Mesodermal cell (in vitro differentiated cells): ENCODE data around the gene ATPAF1.

Source experiments
- H3K27ac ChIP-seq: 2 replicates; pipeline ENCODE4 v1.7.0; 2013; ENCODE audit warnings: mild to moderate bottlenecking, low read depth, low read length, moderate library complexity; ENCODE audit not compliant: severe bottlenecking
- H3K36me3 ChIP-seq: 2 replicates; pipeline ENCODE4 v1.7.1; 2013; ENCODE audit warnings: mild to moderate bottlenecking, low read length, moderate library complexity; ENCODE audit not compliant: control insufficient read depth, insufficient read depth
- H3K4me1 ChIP-seq: one replicate; pipeline ENCODE4 v1.7.1; 2013; ENCODE audit warnings: mild to moderate bottlenecking, low read length; ENCODE audit not compliant: insufficient read depth, control insufficient read depth, poor library complexity, severe bottlenecking
- H3K4me3 ChIP-seq: 2 replicates; pipeline ENCODE4 v1.7.0; 2013; ENCODE audit warnings: low read length, control low read depth, mild to moderate bottlenecking; ENCODE audit not compliant: insufficient read depth, poor library complexity, severe bottlenecking; ENCODE audit errors: extremely low read depth
- H3K9me3 ChIP-seq: 2 replicates; pipeline ENCODE4 v1.7.1; 2013; ENCODE audit warnings: mild to moderate bottlenecking, low read length, moderate library complexity; ENCODE audit not compliant: control insufficient read depth
- WGBS, 2 experiments: methylation state at CpG; one replicate each; pipeline ENCODE4 v1.1.5; 2013; ENCODE audit warnings: missing lambda C conversion rate in 2 of 2; ENCODE audit not compliant: insufficient coverage in 2 of 2; 5-methylcytosine and 5-hydroxymethylcytosine counted together

ATPAF1 gene

DNA sequence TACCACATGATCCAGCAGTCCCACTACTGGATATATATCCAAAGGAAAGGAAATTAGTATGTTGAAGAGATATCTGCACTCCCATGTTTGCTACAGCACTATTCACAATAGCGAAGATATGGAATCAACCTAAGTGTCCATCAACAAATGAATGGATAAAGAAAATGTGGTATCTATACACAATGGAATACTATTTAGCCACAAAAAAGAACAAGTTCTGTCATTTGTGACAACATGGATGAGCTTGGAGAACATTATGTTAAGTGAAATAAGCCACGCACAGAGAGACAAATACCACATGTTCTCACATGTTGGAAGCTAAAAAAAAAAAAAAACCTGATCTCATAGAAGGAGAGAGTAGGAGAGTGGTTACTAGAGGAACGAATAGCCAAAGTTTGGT, 17.7 kb downstream of the ATPAF1 start:
- H3K9me3 ChIP-seq: peaks cover 13% of the 10 kb centered on the region
- peaks cover 53% of the 10 kb centered on the region for H3K36me3 ChIP-seq
- 90 to 100% methylated on average over 1 to 2 of the region's 3 CpGs for WGBS, 2 experiments
- H3K4me1 ChIP-seq: no peaks in the 10 kb centered on the region
- no peak overlapping the region for H3K27ac ChIP-seq
- H3K4me3 ChIP-seq: no peak overlapping the region

- Histone ChIP-seq H3K4me3 (no peak overlapping the region), H3K27ac (no peak overlapping the region), H3K9me3 (peaks cover 13% of the 10 kb centered on the region), H3K4me1 (no peaks in the 10 kb centered on the region), H3K36me3 (peaks cover 48% of the 10 kb centered on the region)
- 88 to 95% methylated on average over 2 of the region's 2 CpGs for WGBS, 2 experiments
These were observed 18.4 kb downstream of the ATPAF1 start for GRCh38 chr1:46649764-46650163.

DNA sequence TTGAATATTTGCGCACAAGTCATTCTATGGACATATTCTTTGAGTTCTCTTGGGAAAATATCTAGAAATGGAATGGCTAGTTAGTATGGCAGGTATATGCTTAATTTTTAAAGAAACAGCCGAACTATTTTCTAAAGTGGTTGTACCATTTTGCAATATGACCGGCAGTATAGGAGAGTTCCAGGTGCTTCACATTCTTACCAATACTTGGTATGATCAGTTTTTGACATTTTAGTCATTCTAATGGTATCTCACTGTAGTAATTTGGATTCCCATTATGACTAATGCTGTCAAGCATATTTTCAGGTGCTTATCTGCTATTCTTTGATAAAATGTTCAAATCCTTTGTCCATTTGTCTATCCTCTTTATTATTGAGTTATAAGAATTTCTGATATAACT, 20.6 kb downstream of the ATPAF1 start:
- peaks cover 13% of the 10 kb centered on the region for H3K9me3 ChIP-seq
- no peak overlapping the region for H3K4me3 ChIP-seq
- H3K4me1 ChIP-seq: no peaks in the 10 kb centered on the region
- 100% methylated on average over 1 to 2 of the region's 3 CpGs for WGBS, 2 experiments
- H3K27ac ChIP-seq: no peak overlapping the region
- H3K36me3 ChIP-seq: peaks cover 41% of the 10 kb centered on the region

DNA sequence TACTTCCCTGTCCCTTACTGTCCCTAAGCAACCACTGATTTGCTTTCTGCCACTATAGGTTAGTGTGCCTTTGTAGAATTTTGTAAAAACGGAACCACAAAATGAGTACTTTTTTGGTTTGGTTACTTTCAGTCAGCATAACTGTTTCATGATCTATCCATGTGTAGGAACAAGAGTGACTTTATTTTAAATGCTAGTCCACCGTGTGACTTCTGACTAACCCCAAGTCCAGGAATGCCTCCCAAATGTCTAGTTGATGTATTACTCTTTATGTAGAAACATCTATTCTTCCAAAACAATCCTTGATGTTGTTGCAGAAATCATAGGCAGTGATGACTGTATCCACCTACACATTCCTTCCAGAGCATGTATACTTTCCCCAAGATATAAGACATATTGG, 21.3 kb downstream of the ATPAF1 start:
- H3K27ac ChIP-seq: no peak overlapping the region
- no peaks in the 10 kb centered on the region for H3K4me1 ChIP-seq
- peaks cover 40% of the 10 kb centered on the region for H3K36me3 ChIP-seq
- H3K4me3 ChIP-seq: no peak overlapping the region
- WGBS, 2 experiments: no CpG with 5 or more reads among the region's 2 CpGs
- H3K9me3 ChIP-seq: peaks cover 13% of the 10 kb centered on the region

- Histone ChIP-seq H3K4me1 (no peaks in the 10 kb centered on the region), H3K9me3 (peaks cover 13% of the 10 kb centered on the region), H3K4me3 (no peak overlapping the region), H3K36me3 (peaks cover 40% of the 10 kb centered on the region), H3K27ac (no peak overlapping the region)
- WGBS, 2 experiments: no CpG with 5 or more reads among the region's 1 CpG
These were observed 21.8 kb downstream of the ATPAF1 start for GRCh38 chr1:46646331-46646730.

- whole genome bisulfite sequencing, 2 experiments: 93% methylated on average over 2 of the region's 4 CpGs; no CpG with 5 or more reads in 1 of the 2 experiments
- no peaks in the 10 kb centered on the region for H3K4me1 ChIP-seq
- H3K27ac ChIP-seq: no peak overlapping the region
- peaks cover 13% of the 10 kb centered on the region for H3K9me3 ChIP-seq
- peaks cover 40% of the 10 kb centered on the region for H3K36me3 ChIP-seq
- no peak overlapping the region for H3K4me3 ChIP-seq
These were observed 22.3 kb downstream of the ATPAF1 start for GRCh38 chr1:46645815-46646214.

GRCh38 chr1:46643368-46643775, 24.8 kb downstream of the ATPAF1 start:
- no peak overlapping the region for H3K27ac ChIP-seq
- no peaks in the 10 kb centered on the region for H3K9me3 ChIP-seq
- no peaks in the 10 kb centered on the region for H3K4me1 ChIP-seq
- peaks cover 20% of the 10 kb centered on the region for H3K36me3 ChIP-seq
- H3K4me3 ChIP-seq: no peak overlapping the region

- Histone ChIP-seq H3K4me3 (no peak overlapping the region), H3K27ac (no peak overlapping the region), H3K4me1 (no peaks in the 10 kb centered on the region), H3K36me3 (peaks cover 9% of the 10 kb centered on the region), H3K9me3 (no peaks in the 10 kb centered on the region)
These were observed 26.0 kb downstream of the ATPAF1 start for GRCh38 chr1:46642115-46642680.

GRCh38 chr1:46639547-46639946, 28.6 kb downstream of the ATPAF1 start:
- 100% methylated on average over 1 of the region's 1 CpG; no CpG with 5 or more reads in 1 of the 2 experiments for WGBS, 2 experiments
- H3K4me3 ChIP-seq: no peak overlapping the region
- no peaks in the 10 kb centered on the region for H3K4me1 ChIP-seq
- H3K36me3 ChIP-seq: peaks cover 20% of the 10 kb centered on the region
- no peaks in the 10 kb centered on the region for H3K9me3 ChIP-seq
- H3K27ac ChIP-seq: no peak overlapping the region

DNA sequence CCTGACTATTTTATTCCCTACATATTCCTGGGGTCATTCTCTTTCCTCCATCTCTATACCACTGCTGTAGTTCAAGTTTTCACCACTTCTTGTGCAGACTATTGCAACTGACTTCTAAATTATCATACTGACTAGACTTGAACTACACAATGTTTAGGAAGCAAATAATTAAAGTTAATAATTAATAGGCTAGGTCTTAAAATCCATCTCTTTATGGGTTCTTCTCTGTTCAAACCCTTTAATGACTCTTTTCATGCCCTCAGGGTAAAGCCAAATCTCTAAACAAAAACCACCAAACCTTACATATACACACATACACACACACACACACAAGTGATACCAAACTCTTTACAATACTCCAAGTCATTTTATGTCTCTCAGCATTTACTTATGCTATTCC, 29.2 kb downstream of the ATPAF1 start:
- no peaks in the 10 kb centered on the region for H3K4me1 ChIP-seq
- peaks cover 26% of the 10 kb centered on the region for H3K36me3 ChIP-seq
- H3K9me3 ChIP-seq: no peaks in the 10 kb centered on the region
- no peak overlapping the region for H3K4me3 ChIP-seq
- no peak overlapping the region for H3K27ac ChIP-seq

- Histone ChIP-seq H3K9me3 (no peaks in the 10 kb centered on the region), H3K27ac (no peak overlapping the region), H3K36me3 (peaks cover 33% of the 10 kb centered on the region), H3K4me1 (no peaks in the 10 kb centered on the region), H3K4me3 (no peak overlapping the region)
- 0% methylated on average over 1 of the region's 2 CpGs; no CpG with 5 or more reads in 1 of the 2 experiments for WGBS, 2 experiments
These were observed 30.6 kb downstream of the ATPAF1 start for GRCh38 chr1:46637444-46638083.
